Astrocyte (in vitro differentiated cells and primary cell): ENCODE measurements around the gene PEX16. TPM values are rescaled to one million over a fixed set of nuclear protein-coding genes. Genes with fewer than 3 reads are reported as not detected.

Experiments used
- DNase-seq: peaks from one replicate; pipeline ENCODE4 v3.0.0-alpha.2; 2010; ENCODE audit warnings: low read depth
- FAIRE-seq: peaks from 2 replicates; lab custom pipeline; 2011; peaks lifted over from hg19 to GRCh38; lab: Jason Lieb, UNC
- H2AFZ ChIP-seq: 2 replicates; pipeline ENCODE4 v1.6.0; 2012; ENCODE audit warnings: low read depth, low read length, inconsistent platforms
- H3K27ac ChIP-seq: 2 replicates; pipeline ENCODE4 v1.5.1; 2011; ENCODE audit warnings: low read depth, low read length, inconsistent platforms
- H3K27me3 ChIP-seq: 2 replicates; pipeline ENCODE4 v1.6.0; 2011; ENCODE audit warnings: low read length, inconsistent platforms; ENCODE audit not compliant: insufficient read depth
- H3K36me3 ChIP-seq: 2 replicates; pipeline ENCODE4 v1.5.1; 2011; ENCODE audit warnings: low read length, inconsistent platforms; ENCODE audit not compliant: insufficient read depth
- H3K4me1 ChIP-seq: 2 replicates; pipeline ENCODE4 v1.5.1; 2011; ENCODE audit warnings: low read length, inconsistent platforms; ENCODE audit not compliant: insufficient read depth
- H3K4me2 ChIP-seq: 2 replicates; pipeline ENCODE4 v1.6.0; 2012; ENCODE audit warnings: low read length, inconsistent platforms
- H3K4me3 ChIP-seq: 2 replicates; pipeline ENCODE4 v1.5.1; 2011; ENCODE audit warnings: low read depth, mild to moderate bottlenecking, low read length, inconsistent platforms; ENCODE audit not compliant: insufficient read depth
- H3K79me2 ChIP-seq: 2 replicates; pipeline ENCODE4 v1.6.0; 2012; ENCODE audit warnings: mild to moderate bottlenecking, low read length, inconsistent platforms; ENCODE audit not compliant: insufficient read depth
- H3K9ac ChIP-seq: 2 replicates; pipeline ENCODE4 v1.6.0; 2012; ENCODE audit warnings: mild to moderate bottlenecking, low read length, inconsistent platforms
- H3K9me3 ChIP-seq: 2 replicates; pipeline ENCODE4 v1.5.1; 2012; ENCODE audit warnings: low read depth, mild to moderate bottlenecking, low read length, inconsistent platforms; ENCODE audit not compliant: insufficient read depth
- H4K20me1 ChIP-seq: 2 replicates; pipeline ENCODE4 v1.6.0; 2012; ENCODE audit warnings: low read length, inconsistent platforms; ENCODE audit not compliant: insufficient read depth
- H3K27ac Mint-ChIP-seq: one replicate; pipeline ENCODE4 v1.8.0; 2021; ENCODE audit warnings: mild to moderate bottlenecking, mixed read lengths; ENCODE audit not compliant: unreplicated experiment
- H3K27me3 Mint-ChIP-seq: one replicate; pipeline ENCODE4 v1.8.0; 2021; ENCODE audit warnings: low read depth, mixed read lengths; ENCODE audit not compliant: unreplicated experiment
- H3K36me3 Mint-ChIP-seq: one replicate; pipeline ENCODE4 v1.8.0; 2021; ENCODE audit warnings: low read depth, mixed read lengths; ENCODE audit not compliant: unreplicated experiment
- H3K4me1 Mint-ChIP-seq: one replicate; pipeline ENCODE4 v1.8.0; 2021; ENCODE audit warnings: low read depth, mixed read lengths; ENCODE audit not compliant: unreplicated experiment
- H3K4me3 Mint-ChIP-seq: one replicate; pipeline ENCODE4 v1.8.0; 2021; ENCODE audit warnings: mild to moderate bottlenecking, moderate library complexity, mixed read lengths; ENCODE audit not compliant: unreplicated experiment
- H3K9me3 Mint-ChIP-seq: one replicate; pipeline ENCODE4 v1.8.0; 2021; ENCODE audit warnings: mild to moderate bottlenecking, mixed read lengths; ENCODE audit not compliant: unreplicated experiment
- EZH2 ChIP-seq: IDR thresholded peaks from 2 replicates; pipeline ENCODE4 v1.6.1; 2012; ENCODE audit warnings: mild to moderate bottlenecking, low read length, inconsistent platforms; ENCODE audit not compliant: insufficient read depth
- total RNA-seq: library from RNA; stranded (reverse); gene quantifications from 2 replicates; pipeline ENCODE4 v1.2.1, GENCODE V29; 2021
- TF ChIP-seq, protein P1 (sequence below): IDR thresholded peaks from 2 replicates; pipeline ENCODE4 v1.5.1; 2011; ENCODE audit warnings: low read depth, mild to moderate bottlenecking, inconsistent platforms, low read length, moderate library complexity; ENCODE audit not compliant: insufficient read depth

The PEX16 gene
- total RNA-seq, 1 donor from 2014 or later, result 25.9 TPM

DNA sequence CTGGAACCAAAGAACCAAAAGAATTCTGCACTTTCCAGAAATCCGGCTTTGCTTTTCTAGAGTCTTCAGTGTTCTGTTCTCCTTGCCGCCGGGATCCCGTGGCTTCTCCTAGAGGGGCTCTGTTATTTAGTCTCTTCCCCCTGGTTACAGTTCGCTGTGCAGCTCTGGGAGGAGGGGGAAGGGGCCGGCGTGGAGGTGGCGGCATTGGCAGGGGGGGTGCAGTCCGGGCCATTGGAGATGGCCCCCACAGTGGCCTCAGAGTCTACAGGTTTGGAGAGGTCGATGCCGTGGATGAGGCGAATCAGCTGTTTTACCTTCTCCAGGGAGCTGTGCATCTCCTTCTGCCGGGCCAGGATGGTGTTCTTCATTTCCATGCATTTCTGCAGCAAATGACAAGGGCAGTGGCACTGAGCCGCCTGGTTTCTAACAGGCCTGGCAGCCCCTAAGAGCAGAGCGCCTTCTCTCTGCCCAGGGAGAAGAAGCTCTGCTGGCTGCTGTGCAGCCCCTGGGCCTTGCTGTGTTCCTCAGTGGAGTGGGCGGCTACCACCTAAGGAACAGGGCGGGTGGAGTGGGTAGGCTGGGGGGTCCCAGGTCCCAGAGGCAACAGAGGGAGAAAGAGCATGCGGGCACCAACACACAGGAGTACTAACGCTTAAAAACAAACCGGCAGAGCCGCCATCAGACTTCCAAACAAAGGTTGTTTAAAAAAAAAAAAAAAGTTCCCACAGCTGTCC, 16.3 kb upstream of the PEX16 start:
- Mint-ChIP-seq H3K4me3 (no peak overlapping the region), H3K27me3 (no peaks in the 10 kb centered on the region), H3K9me3 (no peaks in the 10 kb centered on the region), H3K4me1 (peaks cover 21% of the 10 kb centered on the region), H3K27ac (no peak overlapping the region), H3K36me3 (peaks cover 18% of the 10 kb centered on the region)
- FAIRE-seq (no peak), DNase-seq (no peak)
- H3K27me3 ChIP-seq, result no peaks in the 10 kb centered on the region
- no peak for TF ChIP-seq EZH2
- TF ChIP-seq, protein P1, sequence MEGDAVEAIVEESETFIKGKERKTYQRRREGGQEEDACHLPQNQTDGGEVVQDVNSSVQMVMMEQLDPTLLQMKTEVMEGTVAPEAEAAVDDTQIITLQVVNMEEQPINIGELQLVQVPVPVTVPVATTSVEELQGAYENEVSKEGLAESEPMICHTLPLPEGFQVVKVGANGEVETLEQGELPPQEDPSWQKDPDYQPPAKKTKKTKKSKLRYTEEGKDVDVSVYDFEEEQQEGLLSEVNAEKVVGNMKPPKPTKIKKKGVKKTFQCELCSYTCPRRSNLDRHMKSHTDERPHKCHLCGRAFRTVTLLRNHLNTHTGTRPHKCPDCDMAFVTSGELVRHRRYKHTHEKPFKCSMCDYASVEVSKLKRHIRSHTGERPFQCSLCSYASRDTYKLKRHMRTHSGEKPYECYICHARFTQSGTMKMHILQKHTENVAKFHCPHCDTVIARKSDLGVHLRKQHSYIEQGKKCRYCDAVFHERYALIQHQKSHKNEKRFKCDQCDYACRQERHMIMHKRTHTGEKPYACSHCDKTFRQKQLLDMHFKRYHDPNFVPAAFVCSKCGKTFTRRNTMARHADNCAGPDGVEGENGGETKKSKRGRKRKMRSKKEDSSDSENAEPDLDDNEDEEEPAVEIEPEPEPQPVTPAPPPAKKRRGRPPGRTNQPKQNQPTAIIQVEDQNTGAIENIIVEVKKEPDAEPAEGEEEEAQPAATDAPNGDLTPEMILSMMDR, result no peak
- H3K9ac ChIP-seq, result no peak overlapping the region
- no peaks in the 10 kb centered on the region for H3K79me2 ChIP-seq
- H3K36me3 ChIP-seq, result peaks cover 14% of the 10 kb centered on the region
- no peaks in the 10 kb centered on the region for H3K4me1 ChIP-seq
- H4K20me1 ChIP-seq, result peaks cover 4% of the 10 kb centered on the region
- H3K9me3 ChIP-seq, result no peaks in the 10 kb centered on the region
- H3K4me3 ChIP-seq, result no peak overlapping the region
- H3K4me2 ChIP-seq, result no peak overlapping the region
- H3K27ac ChIP-seq, result no peak overlapping the region
- no peak overlapping the region for H2AFZ ChIP-seq

DNA sequence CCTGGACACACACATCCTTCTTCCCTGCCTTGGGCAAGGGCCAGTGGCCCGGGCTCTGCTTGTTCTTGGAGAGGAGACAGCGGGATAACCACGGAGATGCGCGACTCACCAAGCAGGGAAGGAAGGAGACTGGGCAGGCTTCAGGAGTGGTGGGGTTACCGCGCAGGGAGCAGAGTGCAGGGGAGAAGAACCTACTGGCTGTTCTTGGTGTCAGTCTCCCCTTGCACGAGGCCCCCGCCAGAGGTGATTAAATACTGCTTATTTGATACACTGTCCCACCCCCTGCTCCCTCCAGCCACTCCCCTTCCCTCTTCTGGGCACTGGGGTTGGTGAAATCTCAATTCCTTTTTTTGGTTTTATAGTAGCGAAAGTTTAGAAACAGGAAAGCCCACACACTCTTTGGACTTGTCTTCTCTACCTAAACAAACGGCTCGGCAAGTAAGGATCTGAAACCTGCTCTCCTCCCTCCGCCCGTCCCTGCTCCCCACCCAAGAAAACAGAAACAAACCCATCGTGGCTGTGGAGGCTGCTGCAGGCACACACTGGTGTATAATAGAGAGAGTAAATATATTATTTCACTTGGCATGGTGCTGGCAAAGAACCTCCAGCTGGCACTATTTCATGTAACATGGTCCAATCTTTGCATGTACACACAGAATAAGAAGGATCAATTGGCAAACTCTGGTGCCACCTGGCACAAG, 15.6 kb upstream of the PEX16 start:
- Histone ChIP-seq H3K27ac (no peak overlapping the region), H3K4me3 (no peak overlapping the region), H3K4me1 (no peaks in the 10 kb centered on the region), H3K9me3 (no peaks in the 10 kb centered on the region), H4K20me1 (peaks cover 4% of the 10 kb centered on the region), H3K79me2 (no peaks in the 10 kb centered on the region), H3K4me2 (no peak overlapping the region), H3K9ac (no peak overlapping the region), H3K36me3 (peaks cover 14% of the 10 kb centered on the region), H2AFZ (no peak overlapping the region), H3K27me3 (no peaks in the 10 kb centered on the region)
- FAIRE-seq, result no peak
- TF ChIP-seq, protein P1, result no peak
- Mint-ChIP-seq H3K4me1 (peaks cover 21% of the 10 kb centered on the region), H3K4me3 (peak overlapping the region; percentile 31), H3K9me3 (no peaks in the 10 kb centered on the region), H3K27ac (peak overlapping the region; percentile 9), H3K27me3 (no peaks in the 10 kb centered on the region), H3K36me3 (peaks cover 18% of the 10 kb centered on the region)
- peak; percentile 25 for DNase-seq

DNA sequence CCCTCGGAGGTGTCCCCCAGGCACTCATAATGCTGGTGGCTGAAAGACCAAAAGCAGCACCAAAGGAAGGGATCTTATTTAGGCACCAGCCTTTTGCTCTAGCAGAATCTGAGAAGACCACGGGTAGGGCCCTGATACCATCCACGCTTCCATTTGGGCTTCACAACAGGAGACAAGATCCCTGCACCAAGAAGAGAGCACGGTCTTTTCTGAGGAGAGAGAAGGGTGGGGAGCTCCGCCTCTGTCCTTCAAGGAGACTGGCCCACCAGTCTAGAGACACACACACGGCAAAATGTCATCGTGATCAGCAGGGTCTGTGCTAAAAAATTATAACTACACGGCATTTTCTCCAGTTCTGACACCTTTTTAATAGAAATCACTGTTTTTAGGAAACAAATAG, 14.5 kb upstream of the PEX16 start:
- H3K27ac Mint-ChIP-seq, result no peak overlapping the region
- TF ChIP-seq EZH2, result no peak
- TF ChIP-seq, protein P1, result no peak
- peaks cover 4% of the 10 kb centered on the region for H4K20me1 ChIP-seq
- no peak overlapping the region for H3K9ac ChIP-seq
- no peaks in the 10 kb centered on the region for H3K27me3 ChIP-seq
- no peaks in the 10 kb centered on the region for H3K27me3 Mint-ChIP-seq
- H3K4me1 Mint-ChIP-seq, result peaks cover 21% of the 10 kb centered on the region
- DNase-seq (no peak), FAIRE-seq (no peak)
- no peak overlapping the region for H3K4me3 ChIP-seq
- H3K36me3 ChIP-seq, result peaks cover 14% of the 10 kb centered on the region
- H3K4me3 Mint-ChIP-seq, result no peak overlapping the region
- no peak overlapping the region for H2AFZ ChIP-seq
- H3K4me2 ChIP-seq, result no peak overlapping the region
- H3K27ac ChIP-seq, result no peak overlapping the region
- no peaks in the 10 kb centered on the region for H3K9me3 Mint-ChIP-seq
- H3K4me1 ChIP-seq, result no peaks in the 10 kb centered on the region
- H3K36me3 Mint-ChIP-seq, result peaks cover 15% of the 10 kb centered on the region
- H3K9me3 ChIP-seq, result no peaks in the 10 kb centered on the region
- H3K79me2 ChIP-seq, result no peaks in the 10 kb centered on the region
